GM12891 (cell line): ENCODE results near the gene GRWD1.

Experiments
- DNase-seq: peaks from one replicate; pipeline ENCODE4 v3.0.0; 2011; ENCODE audit warnings: low spot score; ENCODE audit not compliant: insufficient read length
- FAIRE-seq: peaks from 2 replicates; lab custom pipeline; 2011; peaks lifted over from hg19 to GRCh38; lab: Jason Lieb, UNC
- PAX5 ChIP-seq: IDR thresholded peaks from 2 replicates; pipeline ENCODE4 v1.6.1; 2011; ENCODE audit warnings: low read length, moderate library complexity, mild to moderate bottlenecking; ENCODE audit not compliant: insufficient read depth, severe bottlenecking
- POLR2A ChIP-seq: IDR thresholded peaks from 2 replicates; pipeline ENCODE4 v1.6.1; 2011; ENCODE audit warnings: low read depth, low read length, control low read depth
- POLR2AphosphoS5 ChIP-seq: IDR thresholded peaks from 2 replicates; pipeline ENCODE4 v1.6.1; 2011; ENCODE audit warnings: low read depth, low read length, control low read depth
- POU2F2 ChIP-seq: IDR thresholded peaks from 2 replicates; pipeline ENCODE4 v1.6.1; 2011; ENCODE audit warnings: low read depth, mild to moderate bottlenecking, control low read depth, low read length, moderate library complexity
- SPI1 ChIP-seq: IDR thresholded peaks from 2 replicates; pipeline ENCODE4 v1.6.1; 2011; ENCODE audit warnings: low read depth, low read length, control low read depth
- TAF1 ChIP-seq: IDR thresholded peaks from 2 replicates; pipeline ENCODE4 v1.6.1; 2011; ENCODE audit warnings: low read depth, low read length, control low read depth

Gene GRWD1

DNA sequence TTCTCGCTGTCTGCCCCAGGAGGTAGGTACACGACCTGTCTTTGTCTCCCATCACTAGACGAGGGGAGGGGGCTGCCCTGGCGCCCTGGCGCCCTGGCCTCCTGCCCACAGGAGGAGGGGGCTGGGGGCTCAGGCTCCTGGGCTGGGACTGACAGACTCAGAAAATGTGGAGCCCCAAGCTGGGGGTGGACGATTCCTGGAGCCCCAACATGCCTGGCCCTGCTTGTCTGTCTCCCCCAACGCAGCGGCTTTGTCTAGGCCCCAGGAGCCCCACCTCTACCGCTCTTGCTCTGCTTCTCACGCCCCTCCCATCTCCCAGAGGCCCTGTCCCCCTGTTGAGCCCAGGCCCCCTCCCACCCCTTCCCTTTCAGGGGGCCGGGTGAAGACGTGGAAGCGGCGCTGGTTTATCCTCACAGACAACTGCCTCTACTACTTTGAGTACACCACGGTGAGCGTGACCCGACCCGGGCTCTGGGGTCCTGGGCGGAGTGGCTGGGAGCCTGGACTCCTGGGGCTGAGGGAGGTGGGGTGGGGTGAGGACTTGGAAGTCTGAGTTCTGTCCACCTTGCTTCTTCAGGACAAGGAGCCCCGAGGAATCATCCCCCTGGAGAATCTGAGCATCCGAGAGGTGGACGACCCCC, 32.0 kb downstream of the GRWD1 start:
- DNase-seq (no peak), FAIRE-seq (no peak)
- no peak for TF ChIP-seq PAX5
- TF ChIP-seq SPI1: no peak
- TF ChIP-seq TAF1: no peak
- no peak for TF ChIP-seq POU2F2
- TF ChIP-seq POLR2A: no peak
- no peak for TF ChIP-seq POLR2AphosphoS5

DNA sequence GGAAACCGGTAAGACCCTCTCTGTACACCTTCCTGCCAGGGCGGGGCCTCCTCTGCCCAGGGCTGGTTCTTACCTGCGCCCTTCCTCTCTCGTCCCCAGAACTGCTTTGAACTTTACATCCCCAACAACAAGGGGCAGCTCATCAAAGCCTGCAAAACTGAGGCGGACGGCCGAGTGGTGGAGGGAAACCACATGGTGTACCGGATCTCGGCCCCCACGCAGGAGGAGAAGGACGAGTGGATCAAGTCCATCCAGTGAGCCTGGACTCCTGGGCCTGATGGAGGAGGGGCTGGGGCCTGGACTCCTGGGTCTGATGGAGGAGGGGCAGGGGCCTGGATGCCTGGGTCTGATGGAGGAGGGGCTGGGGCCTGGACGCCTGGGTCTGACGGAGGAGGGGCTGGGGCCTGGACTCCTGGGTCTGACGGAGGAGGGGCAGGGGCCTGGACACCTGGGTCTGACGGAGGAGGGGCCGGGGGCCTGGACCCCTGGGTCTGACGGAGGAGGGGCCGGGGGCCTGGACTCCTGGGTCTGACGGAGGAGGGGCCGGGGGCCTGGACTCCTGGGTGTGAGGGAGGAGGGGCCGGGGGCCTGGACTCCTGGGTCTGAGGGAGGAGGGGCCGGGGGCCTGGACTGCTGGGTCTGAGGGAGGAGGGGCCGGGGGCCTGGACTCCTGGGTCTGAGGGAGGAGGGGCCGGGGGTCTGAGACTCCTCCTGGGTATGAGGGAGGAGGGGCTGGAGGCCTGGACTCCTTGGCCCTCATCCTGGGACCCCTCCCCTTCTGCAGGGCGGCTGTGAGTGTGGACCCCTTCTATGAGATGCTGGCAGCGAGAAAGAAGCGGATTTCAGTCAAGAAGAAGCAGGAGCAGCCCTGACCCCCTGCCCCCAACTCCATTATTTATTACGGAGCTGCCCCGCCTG, 32.8 kb downstream of the GRWD1 start:
- TF ChIP-seq TAF1 (no peak), POLR2AphosphoS5 (no peak), POLR2A (no peak), POU2F2 (no peak), SPI1 (no peak), PAX5 (no peak)
- FAIRE-seq: no peak
- no peak for DNase-seq

GRCh38 chr19:48479686-48480085, 33.9 kb downstream of the GRWD1 start:
- FAIRE-seq: no peak
- TF ChIP-seq SPI1 (no peak), POU2F2 (no peak), PAX5 (no peak), TAF1 (no peak), POLR2AphosphoS5 (no peak), POLR2A (no peak)
- DNase-seq: no peak

- FAIRE-seq (no peak), DNase-seq (no peak)
- TF ChIP-seq POLR2A (no peak), PAX5 (no peak), POLR2AphosphoS5 (no peak), TAF1 (no peak), SPI1 (no peak), POU2F2 (no peak)
These were observed 34.4 kb downstream of the GRWD1 start for GRCh38 chr19:48480183-48480557.

GRCh38 chr19:48480558-48481500, 35.0 kb downstream of the GRWD1 start:
- TF ChIP-seq PAX5: no peak
- no peak for TF ChIP-seq POU2F2
- TF ChIP-seq POLR2AphosphoS5: no peak; the same call in 1 of the 2 replicates
- TF ChIP-seq SPI1: no peak
- no peak for TF ChIP-seq TAF1
- no peak for TF ChIP-seq POLR2A
- DNase-seq (no peak), FAIRE-seq (peak; percentile 80)

GRCh38 chr19:48481846-48482639, 36.3 kb downstream of the GRWD1 start:
- TF ChIP-seq POLR2A: no peak
- no peak for TF ChIP-seq POLR2AphosphoS5
- no peak for TF ChIP-seq POU2F2
- TF ChIP-seq PAX5: no peak
- TF ChIP-seq TAF1: no peak
- TF ChIP-seq SPI1: no peak
- DNase-seq (no peak), FAIRE-seq (no peak)

DNA sequence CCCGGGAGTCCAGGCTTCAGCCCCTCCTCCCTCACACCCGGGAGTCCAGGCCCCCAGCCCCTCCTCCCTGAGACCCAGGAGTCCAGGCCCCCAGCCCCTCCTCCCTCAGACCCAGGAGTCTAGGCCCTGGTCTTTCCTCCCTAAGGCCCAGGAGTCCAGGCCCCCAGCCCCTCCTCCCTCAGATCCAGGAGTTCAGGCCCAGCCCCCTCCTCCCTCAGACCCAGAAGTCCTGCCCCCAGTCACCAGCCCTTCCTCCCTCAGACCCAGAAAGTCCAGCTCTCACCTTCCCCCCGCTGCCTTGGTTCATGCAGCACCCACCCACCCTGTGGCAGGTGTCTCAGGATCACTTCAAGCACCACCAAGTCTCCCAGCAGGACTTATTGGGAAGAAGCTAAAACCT, 37.5 kb downstream of the GRWD1 start:
- DNase-seq (no peak), FAIRE-seq (no peak)
- TF ChIP-seq SPI1 (no peak), PAX5 (no peak), POLR2A (no peak), POU2F2 (no peak), TAF1 (no peak), POLR2AphosphoS5 (no peak)

DNA sequence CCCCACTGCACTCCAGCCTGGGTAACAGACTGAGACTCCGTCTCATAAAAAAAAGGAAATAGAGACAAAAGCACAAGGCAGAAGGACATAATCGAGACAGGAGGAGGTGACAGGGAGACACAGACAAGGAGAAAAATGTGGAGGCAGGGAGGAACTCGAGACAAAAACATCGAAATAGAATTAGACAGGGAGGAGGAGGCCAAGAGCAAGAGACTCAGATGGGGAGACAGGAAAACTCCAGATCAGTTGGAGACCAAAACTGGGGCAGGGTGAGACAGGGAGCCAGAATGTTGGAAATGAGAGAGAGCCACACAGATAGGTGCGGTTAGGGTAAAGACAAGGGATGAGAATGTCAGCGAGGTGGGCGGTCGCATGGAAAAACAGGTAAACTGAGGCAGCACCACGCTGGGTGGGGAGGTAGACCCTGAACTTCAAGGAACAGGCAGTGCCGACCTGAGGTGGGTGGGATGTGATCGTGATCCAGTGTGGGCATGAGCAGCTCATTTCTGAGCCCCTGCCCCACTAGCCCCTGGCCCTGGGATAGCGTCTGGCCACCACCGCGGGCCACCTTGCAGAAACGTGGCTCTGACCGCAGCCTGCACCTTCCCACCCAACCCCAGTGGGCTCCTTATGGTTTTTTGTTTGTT, 38.6 kb downstream of the GRWD1 start:
- DNase-seq (no peak), FAIRE-seq (no peak)
- TF ChIP-seq POLR2AphosphoS5 (no peak), POLR2A (no peak), SPI1 (no peak), POU2F2 (no peak), PAX5 (no peak), TAF1 (no peak)
